IMR-90 (cell line): ENCODE data around the gene OTOGL. TPM values are rescaled to one million over a fixed set of nuclear protein-coding genes. Genes with fewer than 3 reads are reported as not detected.

Experiments used
- ATAC-seq: fragments of 200-7000 bp; cut with Tn5 transposase; 2 replicates; pipeline ENCODE4 v1.9.1; 2020; ENCODE audit warnings: low read depth, mild to moderate bottlenecking, moderate library complexity
- BruUV-seq: library from RNA; stranded (reverse); fragments of 400-500 nt; replicated peaks from 2 replicates; lab custom pipeline; 2021; lab: Mats Ljungman, UMichigan
- CTCF ChIA-PET: fragments of 300-600 bp; formaldehyde crosslinking; extraction: SDS; loops from one replicate; lab custom pipeline; 2021; ENCODE audit warnings: antibody characterized with exemption; lab: Yijun Ruan, JAX
- POLR2A ChIA-PET: fragments of 300-600 bp; sonication (Branson Sonifier 250); formaldehyde crosslinking; loops from one replicate; lab custom pipeline; 2022; ENCODE audit warnings: antibody characterized with exemption; ENCODE audit not compliant: unreplicated experiment; lab: Charles Lee
- DNase-seq: peaks from one replicate; pipeline ENCODE4 v3.0.0; 2013
- H2AFZ ChIP-seq: replicated peaks from 2 replicates; pipeline ENCODE3; 2013; ENCODE audit warnings: low read length, mild to moderate bottlenecking; ENCODE audit not compliant: poor library complexity
- H2AK5ac ChIP-seq: 2 replicates; pipeline ENCODE4 v1.6.1; 2013; ENCODE audit warnings: low read depth, low read length, inconsistent platforms
- H2AK9ac ChIP-seq: replicated peaks from 2 replicates; pipeline ENCODE3; 2013; ENCODE audit warnings: mild to moderate bottlenecking, low read depth, low read length, moderate library complexity; ENCODE audit not compliant: poor library complexity
- H2BK120ac ChIP-seq: 2 replicates; pipeline ENCODE4 v1.6.1; 2013; ENCODE audit warnings: low read depth, low read length, inconsistent platforms
- H2BK15ac ChIP-seq: 3 replicates; pipeline ENCODE4 v1.6.1; 2013; ENCODE audit warnings: low read depth, low read length, inconsistent platforms
- H2BK20ac ChIP-seq: 2 replicates; pipeline ENCODE4 v1.6.1; 2013; ENCODE audit warnings: low read depth, mild to moderate bottlenecking, inconsistent platforms, low read length, moderate library complexity
- H2BK5ac ChIP-seq: 2 replicates; pipeline ENCODE4 v1.6.1; 2013; ENCODE audit warnings: mild to moderate bottlenecking, low read depth, low read length, inconsistent platforms; ENCODE audit not compliant: poor library complexity, severe bottlenecking
- H3K14ac ChIP-seq: replicated peaks from 2 replicates; pipeline ENCODE4 v1.6.1; 2013; ENCODE audit warnings: low read depth, low read length, inconsistent platforms
- H3K18ac ChIP-seq: 2 replicates; pipeline ENCODE4 v1.6.1; 2013; ENCODE audit warnings: low read depth, low read length, control low read depth
- H3K23ac ChIP-seq: 2 replicates; pipeline ENCODE4 v1.6.1; 2013; ENCODE audit warnings: low read depth, low read length, inconsistent platforms
- H3K27ac ChIP-seq: 2 replicates; pipeline ENCODE4 v1.5.1; 2013; ENCODE audit warnings: mild to moderate bottlenecking, control low read depth, low read length; ENCODE audit not compliant: insufficient read depth
- H3K27me3 ChIP-seq: 2 replicates; pipeline ENCODE4 v1.6.1; 2013; ENCODE audit warnings: low read length; ENCODE audit not compliant: control insufficient read depth, insufficient read depth
- H3K36me3 ChIP-seq: 2 replicates; pipeline ENCODE4 v1.6.1; 2013; ENCODE audit warnings: low read length, mixed read lengths; ENCODE audit not compliant: control insufficient read depth, insufficient read depth
- H3K4ac ChIP-seq: 2 replicates; pipeline ENCODE4 v1.6.1; 2013; ENCODE audit warnings: low read depth, low read length, inconsistent platforms
- H3K4me1 ChIP-seq: 2 replicates; pipeline ENCODE4 v1.6.1; 2013; ENCODE audit warnings: low read length, mixed read lengths; ENCODE audit not compliant: control insufficient read depth, insufficient read depth
- H3K4me2 ChIP-seq: 2 replicates; pipeline ENCODE4 v1.6.1; 2013; ENCODE audit warnings: low read depth, mild to moderate bottlenecking, control low read depth, low read length, moderate library complexity
- H3K4me3 ChIP-seq: 2 replicates; pipeline ENCODE4 v1.5.1; 2013; ENCODE audit warnings: low read depth, mild to moderate bottlenecking, control low read depth, low read length, moderate library complexity; ENCODE audit not compliant: insufficient read depth
- H3K56ac ChIP-seq: 2 replicates; pipeline ENCODE4 v1.6.1; 2013; ENCODE audit warnings: low read length, inconsistent platforms; ENCODE audit not compliant: insufficient read depth; ENCODE audit errors: extremely low read depth
- H3K79me1 ChIP-seq, 2 experiments: 2 replicates each; pipeline ENCODE4 v1.6.1; 2013; ENCODE audit warnings: low read length in 2 of 2, inconsistent platforms in 1 of 2, low read depth in 1 of 2
- H3K9ac ChIP-seq: 2 replicates; pipeline ENCODE4 v1.6.1; 2013; ENCODE audit warnings: low read depth, low read length, control low read depth
- H3K9me1 ChIP-seq: 2 replicates; pipeline ENCODE4 v1.6.1; 2013; ENCODE audit warnings: low read length, inconsistent platforms; ENCODE audit not compliant: insufficient read depth
- H3K9me3 ChIP-seq: 2 replicates; pipeline ENCODE4 v1.6.1; 2013; ENCODE audit warnings: low read length; ENCODE audit not compliant: control insufficient read depth, insufficient read depth
- H4K20me1 ChIP-seq: 2 replicates; pipeline ENCODE4 v1.6.1; 2013; ENCODE audit warnings: low read length, inconsistent platforms; ENCODE audit not compliant: insufficient read depth
- H4K5ac ChIP-seq: 2 replicates; pipeline ENCODE4 v1.6.1; 2013; ENCODE audit warnings: mild to moderate bottlenecking, low read depth, low read length, control low read depth
- H4K8ac ChIP-seq, 2 experiments: 2 replicates each; pipeline ENCODE4 v1.6.1; 2013; ENCODE audit warnings: low read depth in 2 of 2, low read length in 2 of 2, control low read depth in 1 of 2, inconsistent platforms in 1 of 2
- H4K91ac ChIP-seq: 2 replicates; pipeline ENCODE4 v1.6.1; 2013; ENCODE audit warnings: low read depth, low read length, inconsistent platforms; ENCODE audit not compliant: insufficient read depth
- BHLHE40 ChIP-seq: fragments of 150-350 bp; IDR thresholded peaks from 2 replicates; pipeline ENCODE4 v1.6.1; 2016; ENCODE audit warnings: mild to moderate bottlenecking, low read depth, low read length
- CEBPB ChIP-seq: IDR thresholded peaks from 2 replicates; pipeline ENCODE4 v1.6.1; 2012; ENCODE audit warnings: low read depth, low read length, improper control_type of control experiment
- CHD1 ChIP-seq: IDR thresholded peaks from 2 replicates; pipeline ENCODE4 v1.6.1; 2012; ENCODE audit warnings: low read depth, low read length, improper control_type of control experiment
- FOS ChIP-seq: fragments of 150-350 bp; IDR thresholded peaks from 2 replicates; pipeline ENCODE4 v1.6.1; 2016; ENCODE audit warnings: low read depth, low read length
- MAFK ChIP-seq: IDR thresholded peaks from 2 replicates; pipeline ENCODE4 v1.6.1; 2012; ENCODE audit warnings: low read depth, low read length, improper control_type of control experiment
- MAZ ChIP-seq: IDR thresholded peaks from 2 replicates; pipeline ENCODE4 v1.6.1; 2012; ENCODE audit warnings: low read depth, mild to moderate bottlenecking, low read length, improper control_type of control experiment, moderate library complexity, borderline replicate concordance
- MXI1 ChIP-seq: IDR thresholded peaks from 2 replicates; pipeline ENCODE4 v1.6.1; 2012; ENCODE audit warnings: low read depth, mild to moderate bottlenecking, low read length, moderate library complexity, borderline replicate concordance
- NFE2L2 ChIP-seq: fragments of 150-350 bp; IDR thresholded peaks from 2 replicates; pipeline ENCODE4 v1.6.1; 2016; ENCODE audit warnings: low read depth, mild to moderate bottlenecking, low read length
- POLR2A ChIP-seq: IDR thresholded peaks from 2 replicates; pipeline ENCODE4 v1.6.1; 2012; ENCODE audit warnings: mild to moderate bottlenecking, low read depth, low read length
- RAD21 ChIP-seq: IDR thresholded peaks from 2 replicates; pipeline ENCODE4 v1.6.1; 2012; ENCODE audit warnings: low read length, improper control_type of control experiment
- RCOR1 ChIP-seq: IDR thresholded peaks from 2 replicates; pipeline ENCODE4 v1.6.1; 2012; ENCODE audit warnings: mild to moderate bottlenecking, low read length, improper control_type of control experiment; ENCODE audit not compliant: insufficient replicate concordance
- RFX5 ChIP-seq: IDR thresholded peaks from 2 replicates; pipeline ENCODE4 v1.8.0; 2012; ENCODE audit warnings: low read depth, mild to moderate bottlenecking, low read length, moderate library complexity
- SMC3 ChIP-seq: fragments of 150-350 bp; IDR thresholded peaks from 2 replicates; pipeline ENCODE4 v1.6.1; 2016; ENCODE audit warnings: low read depth, mild to moderate bottlenecking, antibody characterized with exemption, low read length, moderate library complexity
- WGBS, 2 experiments: methylation state at CpG; one replicate each; pipeline versions ENCODE4 v1.1.5 to v1.1.7; 2013; ENCODE audit warnings: missing lambda C conversion rate in 2 of 2; ENCODE audit not compliant: insufficient read length in 1 of 2; ENCODE audit errors: extremely low coverage in 2 of 2; 5-methylcytosine and 5-hydroxymethylcytosine counted together
- dilution Hi-C: fragments of 300-500 bp; cut with HindIII; formaldehyde crosslinking; loops from one replicate; pipeline ENCODE4 v1.14.3; 2018; ENCODE audit warnings: low sequenced_read_pairs; ENCODE audit not compliant: unreplicated experiment
- in situ Hi-C: fragments of 300-500 bp; cut with MboI; formaldehyde crosslinking; loops from 3 replicates; pipeline ENCODE4 v1.14.3; 2019; ENCODE audit warnings: low sequenced_read_pairs, inconsistent platforms, mixed read lengths
- intact Hi-C: fragments of 100-400 bp; cut with micrococcal nuclease; formaldehyde crosslinking; loops from 2 replicates; pipeline ENCODE4 v1.10.0; 2022
- polyA plus RNA-seq, 3 experiments: library from polyadenylated mRNA; depleted of rRNA; stranded (reverse); fragments of >200 nt; gene quantifications; 2 replicates each; pipeline ENCODE4 v1.2.3, GENCODE V29; 2012; ENCODE audit warnings: low replicate concordance in 1 of 3
- total RNA-seq: library from RNA; depleted of rRNA; stranded (reverse); fragments of >200 nt; gene quantifications from 2 replicates; pipeline ENCODE4 v1.2.3, GENCODE V29; 2012
- TF ChIP-seq, protein P1 (sequence below): conservative IDR thresholded peaks from 2 replicates; pipeline ENCODE4 v1.5.1; 2012; ENCODE audit warnings: mild to moderate bottlenecking, low read depth, low read length, improper control_type of control experiment
- TF ChIP-seq, protein P2 (sequence below): fragments of 150-350 bp; IDR thresholded peaks from 2 replicates; pipeline ENCODE4 v1.6.1; 2016; ENCODE audit warnings: low read depth, mild to moderate bottlenecking, low read length, moderate library complexity, borderline replicate concordance
- TF ChIP-seq, protein P3 (sequence below): fragments of 150-350 bp; IDR thresholded peaks from 2 replicates; pipeline ENCODE4 v1.6.1; 2017; ENCODE audit warnings: mild to moderate bottlenecking, antibody characterized with exemption, low read length, low read depth

Gene OTOGL
- total and polyA plus RNA-seq, 2 of the 4 experiments (the other 2 are of a cell fraction), result 0.10 to 0.18 TPM

DNA sequence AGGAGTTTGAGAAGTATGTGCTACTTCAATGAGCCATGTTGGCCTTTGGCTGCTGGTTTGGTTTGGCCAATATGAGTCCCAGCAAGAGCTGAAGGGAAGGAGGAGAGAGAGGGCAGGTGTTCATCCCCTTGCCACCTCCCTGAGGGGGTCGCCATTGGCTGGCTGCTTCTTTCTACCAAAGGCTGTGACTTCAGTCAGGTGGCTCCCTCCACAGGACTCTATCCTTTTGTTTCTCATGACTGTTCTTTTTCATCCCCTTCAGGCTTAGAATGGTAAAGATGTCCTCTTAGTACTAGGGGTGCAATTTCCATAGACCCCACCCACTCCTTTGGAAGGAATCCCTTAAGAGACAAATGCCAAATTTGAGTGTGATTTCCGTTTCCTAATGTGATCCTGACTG, 31.2 kb upstream of the OTOGL start:
- no peak overlapping the region for H3K56ac ChIP-seq
- BruUV-seq, result no TSS peak
- no peak overlapping the region for H2BK5ac ChIP-seq
- H3K79me1 ChIP-seq, result no peaks in the 10 kb centered on the region
- no peaks in the 10 kb centered on the region for H3K27me3 ChIP-seq
- H3K9ac ChIP-seq, result no peak overlapping the region
- CTCF ChIA-PET, result no interaction called here
- no peak overlapping the region for H3K27ac ChIP-seq
- H2AK9ac ChIP-seq, result no peak overlapping the region
- H2BK20ac ChIP-seq, result no peak overlapping the region
- intact Hi-C loops, result no loop called here
- H2BK15ac ChIP-seq, result no peak overlapping the region
- H4K20me1 ChIP-seq, result no peaks in the 10 kb centered on the region
- no peak overlapping the region for H4K91ac ChIP-seq
- H3K9me3 ChIP-seq, result no peaks in the 10 kb centered on the region
- WGBS, 2 experiments, result no CpG with 5 or more reads among the region's 2 CpGs
- no peak overlapping the region for H2BK120ac ChIP-seq
- H3K18ac ChIP-seq, result no peak overlapping the region
- POLR2A ChIA-PET, result no interaction called here
- no peak overlapping the region for H3K4me3 ChIP-seq
- no peaks in the 10 kb centered on the region for H3K9me1 ChIP-seq
- dilution Hi-C loops, result no loop called here
- no peaks in the 10 kb centered on the region for H3K36me3 ChIP-seq
- DNase-seq (no peak), ATAC-seq (no peak)
- H4K5ac ChIP-seq, result no peak overlapping the region
- H3K4ac ChIP-seq, result no peak overlapping the region
- no peak overlapping the region for H2AFZ ChIP-seq
- no peak overlapping the region for H3K14ac ChIP-seq
- in situ Hi-C loops, result no loop called here
- no peak overlapping the region for H2AK5ac ChIP-seq
- TF ChIP-seq POLR2A, result no peak
- no peak for TF ChIP-seq SMC3
- TF ChIP-seq FOS, result no peak
- TF ChIP-seq CHD1, result no peak
- no peak for TF ChIP-seq BHLHE40
- no peak for TF ChIP-seq RAD21
- no peak for TF ChIP-seq RCOR1
- no peak for TF ChIP-seq MXI1
- TF ChIP-seq NFE2L2, result no peak
- TF ChIP-seq, protein P1, sequence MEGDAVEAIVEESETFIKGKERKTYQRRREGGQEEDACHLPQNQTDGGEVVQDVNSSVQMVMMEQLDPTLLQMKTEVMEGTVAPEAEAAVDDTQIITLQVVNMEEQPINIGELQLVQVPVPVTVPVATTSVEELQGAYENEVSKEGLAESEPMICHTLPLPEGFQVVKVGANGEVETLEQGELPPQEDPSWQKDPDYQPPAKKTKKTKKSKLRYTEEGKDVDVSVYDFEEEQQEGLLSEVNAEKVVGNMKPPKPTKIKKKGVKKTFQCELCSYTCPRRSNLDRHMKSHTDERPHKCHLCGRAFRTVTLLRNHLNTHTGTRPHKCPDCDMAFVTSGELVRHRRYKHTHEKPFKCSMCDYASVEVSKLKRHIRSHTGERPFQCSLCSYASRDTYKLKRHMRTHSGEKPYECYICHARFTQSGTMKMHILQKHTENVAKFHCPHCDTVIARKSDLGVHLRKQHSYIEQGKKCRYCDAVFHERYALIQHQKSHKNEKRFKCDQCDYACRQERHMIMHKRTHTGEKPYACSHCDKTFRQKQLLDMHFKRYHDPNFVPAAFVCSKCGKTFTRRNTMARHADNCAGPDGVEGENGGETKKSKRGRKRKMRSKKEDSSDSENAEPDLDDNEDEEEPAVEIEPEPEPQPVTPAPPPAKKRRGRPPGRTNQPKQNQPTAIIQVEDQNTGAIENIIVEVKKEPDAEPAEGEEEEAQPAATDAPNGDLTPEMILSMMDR, result no peak
- TF ChIP-seq MAZ, result no peak
- no peak for TF ChIP-seq MAFK
- TF ChIP-seq, protein P2, sequence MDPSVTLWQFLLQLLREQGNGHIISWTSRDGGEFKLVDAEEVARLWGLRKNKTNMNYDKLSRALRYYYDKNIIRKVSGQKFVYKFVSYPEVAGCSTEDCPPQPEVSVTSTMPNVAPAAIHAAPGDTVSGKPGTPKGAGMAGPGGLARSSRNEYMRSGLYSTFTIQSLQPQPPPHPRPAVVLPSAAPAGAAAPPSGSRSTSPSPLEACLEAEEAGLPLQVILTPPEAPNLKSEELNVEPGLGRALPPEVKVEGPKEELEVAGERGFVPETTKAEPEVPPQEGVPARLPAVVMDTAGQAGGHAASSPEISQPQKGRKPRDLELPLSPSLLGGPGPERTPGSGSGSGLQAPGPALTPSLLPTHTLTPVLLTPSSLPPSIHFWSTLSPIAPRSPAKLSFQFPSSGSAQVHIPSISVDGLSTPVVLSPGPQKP, result no peak
- TF ChIP-seq, protein P3, sequence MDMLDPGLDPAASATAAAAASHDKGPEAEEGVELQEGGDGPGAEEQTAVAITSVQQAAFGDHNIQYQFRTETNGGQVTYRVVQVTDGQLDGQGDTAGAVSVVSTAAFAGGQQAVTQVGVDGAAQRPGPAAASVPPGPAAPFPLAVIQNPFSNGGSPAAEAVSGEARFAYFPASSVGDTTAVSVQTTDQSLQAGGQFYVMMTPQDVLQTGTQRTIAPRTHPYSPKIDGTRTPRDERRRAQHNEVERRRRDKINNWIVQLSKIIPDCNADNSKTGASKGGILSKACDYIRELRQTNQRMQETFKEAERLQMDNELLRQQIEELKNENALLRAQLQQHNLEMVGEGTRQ, result no peak
- TF ChIP-seq CEBPB, result no peak
- no peak for TF ChIP-seq RFX5
- no peak overlapping the region for H3K23ac ChIP-seq
- H3K4me2 ChIP-seq, result no peak overlapping the region
- H4K8ac ChIP-seq, result no peak overlapping the region
- peaks cover 3% of the 10 kb centered on the region; the same call in 1 of the 2 replicates for H3K4me1 ChIP-seq
